DOHH2 (cell line): Measurements from ENCODE around the gene NKX2-4.

Experiments
- H3F3A ChIP-seq: fragments of 200-600 bp; sonication (generic), shearing (Covaris generic); 2 replicates; pipeline ENCODE4 v1.6.0; 2016; ENCODE audit warnings: antibody characterized with exemption, mild to moderate bottlenecking; ENCODE audit not compliant: control insufficient read depth, insufficient read depth
- H3K27ac ChIP-seq: fragments of 200-600 bp; sonication (generic); 2 replicates; pipeline ENCODE4 v1.5.1; 2014; ENCODE audit warnings: low read depth, mild to moderate bottlenecking, low read length, moderate library complexity
- H3K27me3 ChIP-seq: fragments of 200-600 bp; sonication (generic); 2 replicates; pipeline ENCODE4 v1.6.1; 2014; ENCODE audit warnings: mild to moderate bottlenecking, low read length, mixed read lengths; ENCODE audit not compliant: control insufficient read depth
- H3K36me3 ChIP-seq: fragments of 200-600 bp; sonication (generic); 2 replicates; pipeline ENCODE4 v1.6.1; 2014; ENCODE audit warnings: mild to moderate bottlenecking, low read length, moderate library complexity, mixed read lengths; ENCODE audit not compliant: control insufficient read depth
- H3K4me1 ChIP-seq: fragments of 200-600 bp; sonication (generic); 2 replicates; pipeline ENCODE4 v1.6.1; 2014; ENCODE audit warnings: mild to moderate bottlenecking, low read length, mixed read lengths; ENCODE audit not compliant: control insufficient read depth
- H3K4me2 ChIP-seq: fragments of 200-600 bp; sonication (generic); 2 replicates; pipeline ENCODE4 v1.6.0; 2014; ENCODE audit warnings: mild to moderate bottlenecking, low read length, moderate library complexity
- H3K4me3 ChIP-seq: fragments of 200-600 bp; sonication (generic); 2 replicates; pipeline ENCODE4 v1.5.1; 2014; ENCODE audit warnings: mild to moderate bottlenecking, low read length, mixed read lengths
- H3K79me2 ChIP-seq: fragments of 200-600 bp; sonication (generic); 2 replicates; pipeline ENCODE4 v1.6.1; 2014; ENCODE audit warnings: mild to moderate bottlenecking, low read length, mixed read lengths; ENCODE audit not compliant: control insufficient read depth
- H3K9me2 ChIP-seq: fragments of 200-600 bp; sonication (generic); replicated peaks from 2 replicates; pipeline ENCODE4 v1.6.1; 2014; ENCODE audit warnings: mild to moderate bottlenecking, low read length, mixed read lengths; ENCODE audit not compliant: control insufficient read depth
- H3K9me3 ChIP-seq: fragments of 200-600 bp; sonication (generic); 2 replicates; pipeline ENCODE4 v1.6.1; 2014; ENCODE audit warnings: antibody characterized with exemption, low read length, mixed read lengths; ENCODE audit not compliant: control insufficient read depth, insufficient read depth
- H4K20me1 ChIP-seq: fragments of 200-600 bp; sonication (generic); 2 replicates; pipeline ENCODE4 v1.6.0; 2014; ENCODE audit warnings: low read depth, mild to moderate bottlenecking, antibody characterized with exemption, low read length, moderate library complexity; ENCODE audit not compliant: control insufficient read depth, insufficient read depth
- CTCF ChIP-seq: fragments of 200-600 bp; sonication (generic); IDR thresholded peaks from one replicate; pipeline ENCODE4 v1.5.1; 2014; ENCODE audit warnings: antibody characterized with exemption, mild to moderate bottlenecking, low read depth, low read length; ENCODE audit not compliant: poor library complexity, severe bottlenecking
- EZH2phosphoT487 ChIP-seq: fragments of 200-600 bp; sonication (generic); IDR thresholded peaks from 2 replicates; pipeline ENCODE4 v1.6.1; 2017; ENCODE audit warnings: borderline replicate concordance, mild to moderate bottlenecking, antibody characterized with exemption, low read length, moderate library complexity, mixed read lengths

The NKX2-4 gene

GRCh38 chr20:21399005-21399475 lies 1.7 kb upstream of the NKX2-4 start:
- TF ChIP-seq CTCF, result no peak
- no peak for TF ChIP-seq EZH2phosphoT487
- Histone ChIP-seq H3F3A (0 out of 2 replicates have a peak, but pooled peaks cover 6% of the 10 kb centered on the region), H3K4me3 (no peak overlapping the region), H3K9me2 (no peaks in the 10 kb centered on the region), H4K20me1 (no peaks in the 10 kb centered on the region), H3K79me2 (no peaks in the 10 kb centered on the region), H3K36me3 (no peaks in the 10 kb centered on the region), H3K27me3 (peaks cover 31% of the 10 kb centered on the region), H3K9me3 (no peaks in the 10 kb centered on the region), H3K4me2 (no peak overlapping the region), H3K27ac (no peak overlapping the region), H3K4me1 (no peaks in the 10 kb centered on the region)

GRCh38 chr20:21398109-21399004 lies 1.0 kb upstream of the NKX2-4 start:
- no peaks in the 10 kb centered on the region for H3K9me3 ChIP-seq
- no peaks in the 10 kb centered on the region for H3K36me3 ChIP-seq
- no peak overlapping the region for H3K27ac ChIP-seq
- no peaks in the 10 kb centered on the region for H3K9me2 ChIP-seq
- no peak for TF ChIP-seq CTCF
- no peak for TF ChIP-seq EZH2phosphoT487
- H3K27me3 ChIP-seq, result peaks cover 31% of the 10 kb centered on the region
- H4K20me1 ChIP-seq, result no peaks in the 10 kb centered on the region
- no peaks in the 10 kb centered on the region for H3K79me2 ChIP-seq
- no peak overlapping the region for H3K4me3 ChIP-seq
- no peak overlapping the region for H3K4me2 ChIP-seq
- H3K4me1 ChIP-seq, result no peaks in the 10 kb centered on the region
- H3F3A ChIP-seq, result 0 out of 2 replicates have a peak, but pooled peaks cover 6% of the 10 kb centered on the region

DNA sequence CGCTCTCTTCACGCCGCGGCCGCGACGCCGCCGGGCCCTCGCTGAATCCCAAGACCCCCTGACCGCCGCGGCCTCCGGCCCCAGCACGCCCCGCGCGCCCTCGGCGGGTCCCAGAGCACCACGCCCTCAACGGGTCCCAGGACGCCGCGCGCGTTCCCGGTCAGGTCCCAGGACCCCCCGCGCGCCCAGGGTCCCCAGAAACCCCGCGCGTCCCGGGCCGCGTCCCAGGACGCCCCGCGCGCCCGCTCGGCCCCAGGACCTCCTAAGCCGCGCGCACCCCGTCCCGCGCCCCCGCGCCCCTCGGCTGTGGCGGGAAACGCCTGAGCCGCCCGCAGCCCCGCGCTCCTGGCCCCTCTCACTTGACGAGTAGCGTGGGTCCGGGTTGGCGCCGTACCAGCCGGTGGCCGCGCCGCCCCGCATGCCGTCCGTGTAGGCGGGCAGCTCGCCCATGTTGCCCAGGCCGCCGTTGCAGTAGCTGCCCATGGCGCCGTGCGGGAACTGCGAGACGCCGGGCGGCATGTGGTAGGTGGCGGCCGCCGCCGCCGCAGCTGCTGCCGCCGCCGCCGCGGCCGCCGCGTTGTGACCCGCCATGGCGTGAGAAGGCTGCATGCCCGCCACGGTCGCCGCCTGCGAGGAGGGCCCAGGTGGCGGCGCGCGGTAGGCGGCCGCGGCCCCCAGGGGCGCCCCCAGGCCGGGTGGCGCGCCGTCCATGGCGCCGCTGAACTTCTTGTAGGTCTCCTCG lies 556 bp downstream of the NKX2-4 start:
- H3K9me3 ChIP-seq, result no peaks in the 10 kb centered on the region
- no peak overlapping the region for H3K4me3 ChIP-seq
- H3K4me1 ChIP-seq, result no peaks in the 10 kb centered on the region
- TF ChIP-seq EZH2phosphoT487, result no peak
- no peak for TF ChIP-seq CTCF
- H3K27ac ChIP-seq, result no peak overlapping the region
- H3K9me2 ChIP-seq, result no peaks in the 10 kb centered on the region
- H3K36me3 ChIP-seq, result no peaks in the 10 kb centered on the region
- no peaks in the 10 kb centered on the region for H4K20me1 ChIP-seq
- peaks cover 39% of the 10 kb centered on the region for H3K27me3 ChIP-seq
- 0 out of 2 replicates have a peak, but pooled peaks cover 6% of the 10 kb centered on the region for H3F3A ChIP-seq
- no peaks in the 10 kb centered on the region for H3K79me2 ChIP-seq
- H3K4me2 ChIP-seq, result no peak overlapping the region
